Hypothalamus (tissue), 51 donors: Measurements from ENCODE around the gene AFMID.
"Not testable (repeated sequence)": the region's sequence is repeated elsewhere in the genome, so short reads cannot be mapped to it uniquely, and the experiment has no call there.

ENCODE experiments used
- DNase-seq, 51 donors: peaks; one replicate each; lab custom pipeline; 2025; lab: John Stamatoyannopoulos, UW

Gene AFMID

GRCh38 chr17:78186692-78187595 lies at the start of gene AFMID, which contains the start of gene TK1:
AFMID (plus strand) TSS chr17:78187362; CDS start chr17:78187371, 9 bp downstream.
TK1 (minus strand) TSS chr17:78187052; CDS start chr17:78186994, 58 bp downstream.
- DNase-seq, result peak; percentile 27 to 97 (median 91)

- no peak for DNase-seq
These were observed 49.6 kb upstream of the AFMID start for GRCh38 chr17:78137392-78138203.

- DNase-seq, result no peak
These were observed 48.7 kb upstream of the AFMID start for GRCh38 chr17:78138204-78139060.

GRCh38 chr17:78139861-78140168 lies 47.3 kb upstream of the AFMID start:
- DNase-seq, result not testable (repeated sequence)

- DNase-seq, result peak in 17 of 51 donors; percentile 11 to 56 (median 46)
These were observed 46.8 kb upstream of the AFMID start for GRCh38 chr17:78140169-78141051.

- DNase-seq, result no peak
These were observed 45.6 kb upstream of the AFMID start for GRCh38 chr17:78141437-78142118.

- no peak for DNase-seq
These were observed 44.9 kb upstream of the AFMID start for GRCh38 chr17:78142119-78142861.

GRCh38 chr17:78143214-78144146 lies 43.7 kb upstream of the AFMID start:
- no peak for DNase-seq

- peak in 41 of 51 donors; percentile 14 to 81 (median 67) for DNase-seq
These were observed 42.9 kb upstream of the AFMID start for GRCh38 chr17:78144147-78144719.

GRCh38 chr17:78144736-78145641 lies 42.2 kb upstream of the AFMID start:
- peak in 37 of 51 donors; percentile 21 to 80 (median 49) for DNase-seq

GRCh38 chr17:78146471-78146869 lies 40.7 kb upstream of the AFMID start:
- no peak for DNase-seq

GRCh38 chr17:78146881-78147280 lies 40.3 kb upstream of the AFMID start:
- no peak for DNase-seq

- no peak for DNase-seq
These were observed 39.7 kb upstream of the AFMID start for GRCh38 chr17:78147315-78147998.

GRCh38 chr17:78148286-78149016 lies 38.7 kb upstream of the AFMID start:
- DNase-seq, result no peak
